ENCODE data around the gene TMEM132D.

TMEM132D gene

GRCh38 chr12:129102233-129102632 is 801.6 kb downstream of the TMEM132D start:
- DNase-seq (ENCODE audit: low read depth): no peak

GRCh38 chr12:129101816-129102215 is 802.0 kb downstream of the TMEM132D start:
- no peak for DNase-seq (ENCODE audit: low read depth)

GRCh38 chr12:129101404-129101803 is 802.4 kb downstream of the TMEM132D start:
- no peak for DNase-seq (ENCODE audit: low read depth)

GRCh38 chr12:129097451-129097850 is 806.4 kb downstream of the TMEM132D start:
- no peak for DNase-seq (ENCODE audit: low read depth)

GRCh38 chr12:129096968-129097367 is 806.9 kb downstream of the TMEM132D start:
- no peak for DNase-seq (ENCODE audit: low read depth)

GRCh38 chr12:129096184-129096583 is 807.6 kb downstream of the TMEM132D start:
- DNase-seq (ENCODE audit: low read depth): no peak

GRCh38 chr12:129089576-129089975 is 814.2 kb downstream of the TMEM132D start:
- no peak for DNase-seq (ENCODE audit: low read depth)

- no peak for DNase-seq (ENCODE audit: low read depth)
Measured at GRCh38 chr12:129084875-129085826, 818.7 kb downstream of the TMEM132D start.

- no peak for DNase-seq (ENCODE audit: low read depth)
Measured at GRCh38 chr12:129083121-129083840, 820.5 kb downstream of the TMEM132D start.

- no peak for DNase-seq (ENCODE audit: low read depth)
Measured at GRCh38 chr12:129082441-129082840, 821.4 kb downstream of the TMEM132D start.

GRCh38 chr12:129081755-129082250 is 822.0 kb downstream of the TMEM132D start:
- DNase-seq (ENCODE audit: low read depth): no peak

GRCh38 chr12:129080821-129081220 is 823.0 kb downstream of the TMEM132D start:
- no peak for DNase-seq (ENCODE audit: low read depth)

GRCh38 chr12:129080391-129080790 is 823.4 kb downstream of the TMEM132D start:
- DNase-seq (ENCODE audit: low read depth): no peak

GRCh38 chr12:129079719-129080118 is 824.1 kb downstream of the TMEM132D start:
- no peak for DNase-seq (ENCODE audit: low read depth)

- no peak for DNase-seq (ENCODE audit: low read depth)
Measured at GRCh38 chr12:129076441-129077320, 827.1 kb downstream of the TMEM132D start.

GRCh38 chr12:129075460-129076208 is 828.2 kb downstream of the TMEM132D start:
- no peak for DNase-seq (ENCODE audit: low read depth)

GRCh38 chr12:129074379-129074778 is 829.4 kb downstream of the TMEM132D start:
- DNase-seq (ENCODE audit: low read depth): no peak

- no peak for DNase-seq (ENCODE audit: low read depth)
Measured at GRCh38 chr12:129073157-129073915, 830.5 kb downstream of the TMEM132D start.

GRCh38 chr12:129071362-129071761 is 832.5 kb downstream of the TMEM132D start:
- no peak for DNase-seq (ENCODE audit: low read depth)

GRCh38 chr12:129069886-129070285 is 833.9 kb downstream of the TMEM132D start:
- no peak for DNase-seq (ENCODE audit: low read depth)
